OCI-LY7 (cell line): ENCODE measurements around the gene PTPRM.

Source experiments
- EZH2phosphoT487 ChIP-seq: fragments of 200-600 bp; sonication (generic); IDR thresholded peaks from 2 replicates; pipeline ENCODE4 v1.6.1; 2018; ENCODE audit warnings: low read depth, borderline replicate concordance, mild to moderate bottlenecking, mixed run types, antibody characterized with exemption, low read length, moderate library complexity, mixed read lengths
- TF ChIP-seq, protein P1 (sequence below): fragments of 200-600 bp; sonication (generic); conservative IDR thresholded peaks from 2 replicates; pipeline ENCODE4 v1.5.1; 2014; ENCODE audit warnings: mild to moderate bottlenecking, antibody characterized with exemption, low read length, moderate library complexity, mixed read lengths

DNA sequence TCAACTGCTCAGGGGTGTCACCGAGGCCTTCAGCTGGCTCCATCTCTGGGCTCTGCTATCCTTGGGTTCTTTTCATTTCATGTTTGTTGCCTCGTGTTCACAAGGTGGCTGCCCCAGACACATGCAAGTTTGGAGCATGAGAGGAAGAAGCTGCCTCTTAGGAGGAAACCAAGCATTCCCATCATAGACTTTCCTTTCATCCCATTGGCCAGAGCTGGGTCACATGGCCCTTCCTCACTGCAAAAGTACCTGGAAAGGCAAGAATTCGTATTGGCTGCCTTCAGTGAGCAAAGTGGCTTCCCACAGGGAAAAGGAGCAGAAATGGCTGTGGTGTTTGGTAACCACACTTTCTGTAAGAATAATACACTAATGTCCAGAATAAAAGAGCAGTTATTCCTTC is 886.4 kb downstream of the PTPRM start:
- TF ChIP-seq, protein P1, sequence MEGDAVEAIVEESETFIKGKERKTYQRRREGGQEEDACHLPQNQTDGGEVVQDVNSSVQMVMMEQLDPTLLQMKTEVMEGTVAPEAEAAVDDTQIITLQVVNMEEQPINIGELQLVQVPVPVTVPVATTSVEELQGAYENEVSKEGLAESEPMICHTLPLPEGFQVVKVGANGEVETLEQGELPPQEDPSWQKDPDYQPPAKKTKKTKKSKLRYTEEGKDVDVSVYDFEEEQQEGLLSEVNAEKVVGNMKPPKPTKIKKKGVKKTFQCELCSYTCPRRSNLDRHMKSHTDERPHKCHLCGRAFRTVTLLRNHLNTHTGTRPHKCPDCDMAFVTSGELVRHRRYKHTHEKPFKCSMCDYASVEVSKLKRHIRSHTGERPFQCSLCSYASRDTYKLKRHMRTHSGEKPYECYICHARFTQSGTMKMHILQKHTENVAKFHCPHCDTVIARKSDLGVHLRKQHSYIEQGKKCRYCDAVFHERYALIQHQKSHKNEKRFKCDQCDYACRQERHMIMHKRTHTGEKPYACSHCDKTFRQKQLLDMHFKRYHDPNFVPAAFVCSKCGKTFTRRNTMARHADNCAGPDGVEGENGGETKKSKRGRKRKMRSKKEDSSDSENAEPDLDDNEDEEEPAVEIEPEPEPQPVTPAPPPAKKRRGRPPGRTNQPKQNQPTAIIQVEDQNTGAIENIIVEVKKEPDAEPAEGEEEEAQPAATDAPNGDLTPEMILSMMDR = no peak
- no peak for TF ChIP-seq EZH2phosphoT487
